K562 (cell line): Measurements from ENCODE around the gene ALOX12. TPM values are rescaled to one million over a fixed set of nuclear protein-coding genes. Genes with fewer than 3 reads are reported as not detected.

Experiments used
- ATAC-seq: fragments of 200-7000 bp; cut with Tn5 transposase; 3 replicates; pipeline ENCODE4 v1.9.1; 2020; ENCODE audit warnings: moderate library complexity
- BruUV-seq: library from RNA; stranded (reverse); fragments of 400-500 nt; replicated peaks from 2 replicates; lab custom pipeline; 2021; lab: Mats Ljungman, UMichigan
- CTCF ChIA-PET: fragments of 300-600 bp; formaldehyde crosslinking; extraction: SDS; loops from one replicate; lab custom pipeline; 2021; ENCODE audit warnings: low intra/inter-chr PET ratio; lab: Yijun Ruan, JAX
- POLR2A ChIA-PET: fragments of 300-600, 350-650 bp; sonication (Branson Sonifier 250); formaldehyde crosslinking; extraction: SDS; loops from one replicate; lab custom pipeline; 2021; ENCODE audit warnings: antibody characterized with exemption, inconsistent platforms; lab: Yijun Ruan, JAX
- DNase-seq, 4 experiments: peaks; one replicate each; pipeline versions ENCODE4 v3.0.0 to v3.0.0-alpha.2; 2011 to 2018; ENCODE audit warnings: low spot score in 3 of 4, mixed read lengths in 3 of 4; ENCODE audit errors: extremely low read depth in 1 of 4
- FAIRE-seq: peaks from 2 replicates; lab custom pipeline; 2011; peaks lifted over from hg19 to GRCh38; lab: Jason Lieb, UNC
- H2AFZ ChIP-seq: 2 replicates; pipeline ENCODE4 v1.6.0; 2011; ENCODE audit warnings: low read depth, low read length, control low read depth, inconsistent platforms
- H3K27ac ChIP-seq: fragments of 200-600 bp; 3 replicates; pipeline ENCODE4 v1.8.0; 2011; ENCODE audit warnings: low read depth, mild to moderate bottlenecking, control low read depth, inconsistent platforms, low read length, moderate library complexity, mixed read lengths; ENCODE audit errors: extremely low read depth
- H3K27me3 ChIP-seq, 2 experiments: fragments of 300-600 bp in 1 of 2; 2 replicates in 1 of 2; 3 replicates in 1 of 2; pipeline versions ENCODE4 v1.6.0 to v1.8.0; 2011; ENCODE audit warnings: inconsistent platforms in 2 of 2, low read length in 2 of 2, mild to moderate bottlenecking in 1 of 2, mixed read lengths in 1 of 2, moderate library complexity in 1 of 2; ENCODE audit not compliant: control insufficient read depth in 2 of 2, insufficient read depth in 2 of 2
- H3K36me3 ChIP-seq: fragments of 300-600 bp; 3 replicates; pipeline ENCODE4 v1.8.0; 2011; ENCODE audit warnings: mild to moderate bottlenecking, low read length, inconsistent platforms; ENCODE audit not compliant: control insufficient read depth, insufficient read depth
- H3K4me1 ChIP-seq, 2 experiments: fragments of 200-600 bp in 1 of 2; replicated peaks in 1 of 2; 2 replicates in 1 of 2; 3 replicates in 1 of 2; pipeline versions ENCODE4 v1.5.1 to v1.8.0; 2011; ENCODE audit warnings: inconsistent platforms in 2 of 2, low read length in 2 of 2, mild to moderate bottlenecking in 1 of 2, mixed read lengths in 1 of 2, moderate library complexity in 1 of 2; ENCODE audit not compliant: control insufficient read depth in 2 of 2, insufficient read depth in 2 of 2
- H3K4me2 ChIP-seq: 2 replicates; pipeline ENCODE4 v1.6.1; 2011; ENCODE audit warnings: low read length, control low read depth, inconsistent platforms, mixed read lengths; ENCODE audit not compliant: insufficient read depth
- H3K4me3 ChIP-seq: fragments of 200-600 bp; sonication (generic), shearing (Covaris generic); 2 replicates; pipeline ENCODE4 v1.5.1; 2016; ENCODE audit warnings: control low read depth, inconsistent platforms
- H3K79me2 ChIP-seq: fragments of 200-600 bp; 3 replicates; pipeline ENCODE4 v1.8.0; 2011; ENCODE audit warnings: low read length, inconsistent platforms; ENCODE audit not compliant: control insufficient read depth, insufficient read depth
- H3K9ac ChIP-seq, 2 experiments: 2 replicates each; pipeline versions ENCODE4 v1.6.0 to v1.6.1; 2011; ENCODE audit warnings: low read depth in 2 of 2, low read length in 2 of 2, control low read depth in 1 of 2, inconsistent platforms in 1 of 2, mild to moderate bottlenecking in 1 of 2, mixed read lengths in 1 of 2; ENCODE audit not compliant: insufficient read depth in 1 of 2
- H3K9me1 ChIP-seq: one replicate; pipeline ENCODE4 v1.6.0; 2011; ENCODE audit warnings: inconsistent platforms, mild to moderate bottlenecking, low read length, moderate library complexity; ENCODE audit not compliant: control insufficient read depth, insufficient read depth
- H3K9me3 ChIP-seq: replicated peaks from 2 replicates; pipeline ENCODE4 v1.5.1; 2011; ENCODE audit warnings: low read depth, low read length, inconsistent platforms; ENCODE audit not compliant: control insufficient read depth, insufficient read depth
- H4K20me1 ChIP-seq: replicated peaks from 2 replicates; pipeline ENCODE4 v1.6.1; 2011; ENCODE audit warnings: low read length, inconsistent platforms, mixed read lengths; ENCODE audit not compliant: control insufficient read depth, insufficient read depth
- ARID3A ChIP-seq: IDR thresholded peaks from 2 replicates; pipeline ENCODE4 v1.6.1; 2012; ENCODE audit warnings: low read depth, low read length, improper control_type of control experiment, borderline replicate concordance
- ATF6 ChIP-seq: sonication (generic); formaldehyde crosslinking; IDR thresholded peaks from 2 replicates; pipeline ENCODE4 v1.4.0; 2020; ENCODE audit warnings: mild to moderate bottlenecking, missing genetic modification reagents
- NFIC ChIP-seq: fragments of 450-650 bp; IDR thresholded peaks from 2 replicates; pipeline ENCODE4 v1.6.1; 2017; ENCODE audit warnings: mild to moderate bottlenecking, inconsistent platforms
- SMARCA5 ChIP-seq: fragments of 450-650 bp; IDR thresholded peaks from 2 replicates; pipeline ENCODE4 v1.6.1; 2016
- ZFX ChIP-seq: sonication (generic); formaldehyde crosslinking; IDR thresholded peaks from 2 replicates; pipeline ENCODE4 v1.8.0; 2022; ENCODE audit warnings: mild to moderate bottlenecking, missing genetic modification reagents, moderate library complexity
- ZNF830 ChIP-seq: fragments of 250-450 bp; sonication (Bioruptor Pico); IDR thresholded peaks from 2 replicates; pipeline ENCODE4 v1.5.0; 2021; ENCODE audit warnings: mild to moderate bottlenecking
- WGBS: fragments of 100-300 bp; shearing (Covaris generic); methylation state at CpG from one replicate; pipeline ENCODE4 v1.1.6; 2016; ENCODE audit warnings: low coverage, mixed read lengths; ENCODE audit not compliant: insufficient coverage; ENCODE audit errors: missing lambda C conversion rate; 5-methylcytosine and 5-hydroxymethylcytosine counted together
- in situ Hi-C: fragments of 300-500 bp; cut with MboI; formaldehyde crosslinking; loops from 4 replicates; pipeline ENCODE4 v1.15.0; 2018; ENCODE audit warnings: inconsistent platforms, mixed read lengths
- intact Hi-C: fragments of 100-400 bp; cut with micrococcal nuclease; formaldehyde crosslinking; loops from 2 replicates; pipeline ENCODE4 v1.14.2; 2022
- polyA plus RNA-seq, 8 experiments: library from polyadenylated mRNA; depleted of rRNA in 4 of 8; stranded (reverse) in 5 of 8; unstranded in 3 of 8; fragments of >200 nt; fragmentation: Nextera tagmentation in 2 of 8; fragmentation: Illumina TruSeq in 1 of 8; extraction: Ambion mirVana in 2 of 8; extraction: Trizol in 1 of 8; gene quantifications; 2 replicates each; pipeline versions ENCODE4 v1.2.1 to v1.2.3, GENCODE V29; 2011 to 2014; ENCODE audit warnings: inconsistent platforms in 1 of 8, missing spikeins in 1 of 8
- total RNA-seq, 7 experiments: library from RNA; depleted of rRNA in 6 of 7; stranded (reverse); fragments of >200 nt in 6 of 7; fragmentation: Illumina TruSeq in 2 of 7; extraction: Trizol in 2 of 7; gene quantifications; 2 replicates each; pipeline versions ENCODE4 v1.2.1 to v1.2.3, GENCODE V29; 2011 to 2021; ENCODE audit warnings: low replicate concordance in 1 of 7
- TF ChIP-seq, protein P1 (sequence below): fragments of 450-650 bp; IDR thresholded peaks from 2 replicates; pipeline ENCODE4 v1.6.1; 2016; ENCODE audit warnings: mild to moderate bottlenecking, moderate library complexity

The ALOX12 gene
- total and polyA plus RNA-seq, 9 of the 15 experiments (the other 6 are each of a cell fraction or from before 2014, with no cell fraction given) = 0.09 to 1.1 (median 0.47) TPM; not detected in 1

GRCh38 chr17:7024402-7024785, 28.5 kb downstream of the ALOX12 start:
- H3K4me3 ChIP-seq = peak overlapping the region; percentile 24
- BruUV-seq = no TSS peak
- peaks cover 32 to 50% of the 10 kb centered on the region in 2 experiments for H3K4me1 ChIP-seq
- no peaks in the 10 kb centered on the region for H4K20me1 ChIP-seq
- H3K27ac ChIP-seq = peak overlapping the region; percentile 62
- H3K9ac ChIP-seq = peak overlapping the region; percentile 32 to 78
- no peak for FAIRE-seq
- intact Hi-C loops (loop anchor here (5.0 kb wide), 1 partner anchor 267 kb away; the partner anchor contains the start of gene XAF1), in situ Hi-C loops (no loop called here)
- CTCF ChIA-PET = no interaction called here
- ATAC-seq = no peak
- peak overlapping the region; percentile 68 for H3K4me2 ChIP-seq
- H3K9me3 ChIP-seq = no peaks in the 10 kb centered on the region
- no peak for DNase-seq
- POLR2A ChIA-PET = interaction anchor here (0.6 to 1.6 kb wide), 3 partner anchors 11 to 105 kb away, joined by 4 to 7 read pairs (median 5); partner anchors contain the start of gene SLC16A13
- peaks cover 10% of the 10 kb centered on the region; the same call in 2 of the 3 replicates for H3K36me3 ChIP-seq
- H2AFZ ChIP-seq = peak overlapping the region; percentile 85
- 24% methylated on average over 7 of the region's 8 CpGs for WGBS
- H3K27me3 ChIP-seq = no peaks in the 10 kb centered on the region
- peaks cover 16% of the 10 kb centered on the region for H3K79me2 ChIP-seq
- H3K9me1 ChIP-seq = no peaks in the 10 kb centered on the region
- TF ChIP-seq, protein P1, sequence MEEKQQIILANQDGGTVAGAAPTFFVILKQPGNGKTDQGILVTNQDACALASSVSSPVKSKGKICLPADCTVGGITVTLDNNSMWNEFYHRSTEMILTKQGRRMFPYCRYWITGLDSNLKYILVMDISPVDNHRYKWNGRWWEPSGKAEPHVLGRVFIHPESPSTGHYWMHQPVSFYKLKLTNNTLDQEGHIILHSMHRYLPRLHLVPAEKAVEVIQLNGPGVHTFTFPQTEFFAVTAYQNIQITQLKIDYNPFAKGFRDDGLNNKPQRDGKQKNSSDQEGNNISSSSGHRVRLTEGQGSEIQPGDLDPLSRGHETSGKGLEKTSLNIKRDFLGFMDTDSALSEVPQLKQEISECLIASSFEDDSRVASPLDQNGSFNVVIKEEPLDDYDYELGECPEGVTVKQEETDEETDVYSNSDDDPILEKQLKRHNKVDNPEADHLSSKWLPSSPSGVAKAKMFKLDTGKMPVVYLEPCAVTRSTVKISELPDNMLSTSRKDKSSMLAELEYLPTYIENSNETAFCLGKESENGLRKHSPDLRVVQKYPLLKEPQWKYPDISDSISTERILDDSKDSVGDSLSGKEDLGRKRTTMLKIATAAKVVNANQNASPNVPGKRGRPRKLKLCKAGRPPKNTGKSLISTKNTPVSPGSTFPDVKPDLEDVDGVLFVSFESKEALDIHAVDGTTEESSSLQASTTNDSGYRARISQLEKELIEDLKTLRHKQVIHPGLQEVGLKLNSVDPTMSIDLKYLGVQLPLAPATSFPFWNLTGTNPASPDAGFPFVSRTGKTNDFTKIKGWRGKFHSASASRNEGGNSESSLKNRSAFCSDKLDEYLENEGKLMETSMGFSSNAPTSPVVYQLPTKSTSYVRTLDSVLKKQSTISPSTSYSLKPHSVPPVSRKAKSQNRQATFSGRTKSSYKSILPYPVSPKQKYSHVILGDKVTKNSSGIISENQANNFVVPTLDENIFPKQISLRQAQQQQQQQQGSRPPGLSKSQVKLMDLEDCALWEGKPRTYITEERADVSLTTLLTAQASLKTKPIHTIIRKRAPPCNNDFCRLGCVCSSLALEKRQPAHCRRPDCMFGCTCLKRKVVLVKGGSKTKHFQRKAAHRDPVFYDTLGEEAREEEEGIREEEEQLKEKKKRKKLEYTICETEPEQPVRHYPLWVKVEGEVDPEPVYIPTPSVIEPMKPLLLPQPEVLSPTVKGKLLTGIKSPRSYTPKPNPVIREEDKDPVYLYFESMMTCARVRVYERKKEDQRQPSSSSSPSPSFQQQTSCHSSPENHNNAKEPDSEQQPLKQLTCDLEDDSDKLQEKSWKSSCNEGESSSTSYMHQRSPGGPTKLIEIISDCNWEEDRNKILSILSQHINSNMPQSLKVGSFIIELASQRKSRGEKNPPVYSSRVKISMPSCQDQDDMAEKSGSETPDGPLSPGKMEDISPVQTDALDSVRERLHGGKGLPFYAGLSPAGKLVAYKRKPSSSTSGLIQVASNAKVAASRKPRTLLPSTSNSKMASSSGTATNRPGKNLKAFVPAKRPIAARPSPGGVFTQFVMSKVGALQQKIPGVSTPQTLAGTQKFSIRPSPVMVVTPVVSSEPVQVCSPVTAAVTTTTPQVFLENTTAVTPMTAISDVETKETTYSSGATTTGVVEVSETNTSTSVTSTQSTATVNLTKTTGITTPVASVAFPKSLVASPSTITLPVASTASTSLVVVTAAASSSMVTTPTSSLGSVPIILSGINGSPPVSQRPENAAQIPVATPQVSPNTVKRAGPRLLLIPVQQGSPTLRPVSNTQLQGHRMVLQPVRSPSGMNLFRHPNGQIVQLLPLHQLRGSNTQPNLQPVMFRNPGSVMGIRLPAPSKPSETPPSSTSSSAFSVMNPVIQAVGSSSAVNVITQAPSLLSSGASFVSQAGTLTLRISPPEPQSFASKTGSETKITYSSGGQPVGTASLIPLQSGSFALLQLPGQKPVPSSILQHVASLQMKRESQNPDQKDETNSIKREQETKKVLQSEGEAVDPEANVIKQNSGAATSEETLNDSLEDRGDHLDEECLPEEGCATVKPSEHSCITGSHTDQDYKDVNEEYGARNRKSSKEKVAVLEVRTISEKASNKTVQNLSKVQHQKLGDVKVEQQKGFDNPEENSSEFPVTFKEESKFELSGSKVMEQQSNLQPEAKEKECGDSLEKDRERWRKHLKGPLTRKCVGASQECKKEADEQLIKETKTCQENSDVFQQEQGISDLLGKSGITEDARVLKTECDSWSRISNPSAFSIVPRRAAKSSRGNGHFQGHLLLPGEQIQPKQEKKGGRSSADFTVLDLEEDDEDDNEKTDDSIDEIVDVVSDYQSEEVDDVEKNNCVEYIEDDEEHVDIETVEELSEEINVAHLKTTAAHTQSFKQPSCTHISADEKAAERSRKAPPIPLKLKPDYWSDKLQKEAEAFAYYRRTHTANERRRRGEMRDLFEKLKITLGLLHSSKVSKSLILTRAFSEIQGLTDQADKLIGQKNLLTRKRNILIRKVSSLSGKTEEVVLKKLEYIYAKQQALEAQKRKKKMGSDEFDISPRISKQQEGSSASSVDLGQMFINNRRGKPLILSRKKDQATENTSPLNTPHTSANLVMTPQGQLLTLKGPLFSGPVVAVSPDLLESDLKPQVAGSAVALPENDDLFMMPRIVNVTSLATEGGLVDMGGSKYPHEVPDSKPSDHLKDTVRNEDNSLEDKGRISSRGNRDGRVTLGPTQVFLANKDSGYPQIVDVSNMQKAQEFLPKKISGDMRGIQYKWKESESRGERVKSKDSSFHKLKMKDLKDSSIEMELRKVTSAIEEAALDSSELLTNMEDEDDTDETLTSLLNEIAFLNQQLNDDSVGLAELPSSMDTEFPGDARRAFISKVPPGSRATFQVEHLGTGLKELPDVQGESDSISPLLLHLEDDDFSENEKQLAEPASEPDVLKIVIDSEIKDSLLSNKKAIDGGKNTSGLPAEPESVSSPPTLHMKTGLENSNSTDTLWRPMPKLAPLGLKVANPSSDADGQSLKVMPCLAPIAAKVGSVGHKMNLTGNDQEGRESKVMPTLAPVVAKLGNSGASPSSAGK = peak; percentile 27
- TF ChIP-seq ARID3A (no peak), ATF6 (CRISPR knock-in tag) (no peak), NFIC (0 out of 2 replicates have a peak, but pooled peaks have one; percentile 5), ZFX (CRISPR knock-in tag) (peak; percentile 24; the same call in 1 of the 2 replicates), SMARCA5 (no peak), ZNF830 (CRISPR knock-in tag) (no peak)
